AG09309 (cell line): ENCODE results near the gene PRKG1.

Source experiments
- DNase-seq: peaks from one replicate; pipeline ENCODE4 v3.0.0-alpha.2; 2010; ENCODE audit warnings: low read depth
- H3K4me3 ChIP-seq: 2 replicates; pipeline ENCODE4 v1.5.1; 2011; ENCODE audit warnings: mild to moderate bottlenecking, low read depth, low read length, moderate library complexity; ENCODE audit not compliant: control insufficient read depth
- TF ChIP-seq, protein P1 (sequence below): IDR thresholded peaks from 2 replicates; pipeline ENCODE4 v1.5.1; 2011; ENCODE audit warnings: mild to moderate bottlenecking, low read depth, low read length, inconsistent platforms; ENCODE audit not compliant: insufficient read depth, control insufficient read depth; ENCODE audit errors: missing control alignments

PRKG1 gene

DNA sequence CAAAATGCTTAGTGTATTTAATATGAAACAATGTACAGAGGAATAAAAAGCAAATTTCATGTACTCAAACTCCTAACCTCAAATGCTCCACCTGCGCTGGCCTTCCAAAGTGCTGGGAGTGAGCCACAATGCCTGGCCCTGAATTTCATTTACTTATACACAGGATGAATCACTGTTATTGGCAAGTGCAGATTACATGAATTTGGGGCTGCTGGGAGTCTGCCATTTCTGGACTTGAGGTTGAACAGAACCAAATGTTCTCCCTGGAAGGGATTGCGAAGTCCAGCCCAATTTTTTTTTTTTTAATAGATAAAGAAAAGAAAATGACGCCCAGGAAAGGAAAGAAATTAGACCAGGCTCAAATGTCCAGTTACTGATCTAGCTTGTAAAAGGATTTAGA lies 631.9 kb downstream of the PRKG1 start:
- DNase-seq, result peak; percentile 87
- TF ChIP-seq, protein P1, sequence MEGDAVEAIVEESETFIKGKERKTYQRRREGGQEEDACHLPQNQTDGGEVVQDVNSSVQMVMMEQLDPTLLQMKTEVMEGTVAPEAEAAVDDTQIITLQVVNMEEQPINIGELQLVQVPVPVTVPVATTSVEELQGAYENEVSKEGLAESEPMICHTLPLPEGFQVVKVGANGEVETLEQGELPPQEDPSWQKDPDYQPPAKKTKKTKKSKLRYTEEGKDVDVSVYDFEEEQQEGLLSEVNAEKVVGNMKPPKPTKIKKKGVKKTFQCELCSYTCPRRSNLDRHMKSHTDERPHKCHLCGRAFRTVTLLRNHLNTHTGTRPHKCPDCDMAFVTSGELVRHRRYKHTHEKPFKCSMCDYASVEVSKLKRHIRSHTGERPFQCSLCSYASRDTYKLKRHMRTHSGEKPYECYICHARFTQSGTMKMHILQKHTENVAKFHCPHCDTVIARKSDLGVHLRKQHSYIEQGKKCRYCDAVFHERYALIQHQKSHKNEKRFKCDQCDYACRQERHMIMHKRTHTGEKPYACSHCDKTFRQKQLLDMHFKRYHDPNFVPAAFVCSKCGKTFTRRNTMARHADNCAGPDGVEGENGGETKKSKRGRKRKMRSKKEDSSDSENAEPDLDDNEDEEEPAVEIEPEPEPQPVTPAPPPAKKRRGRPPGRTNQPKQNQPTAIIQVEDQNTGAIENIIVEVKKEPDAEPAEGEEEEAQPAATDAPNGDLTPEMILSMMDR, result no peak
- H3K4me3 ChIP-seq, result no peak overlapping the region

DNA sequence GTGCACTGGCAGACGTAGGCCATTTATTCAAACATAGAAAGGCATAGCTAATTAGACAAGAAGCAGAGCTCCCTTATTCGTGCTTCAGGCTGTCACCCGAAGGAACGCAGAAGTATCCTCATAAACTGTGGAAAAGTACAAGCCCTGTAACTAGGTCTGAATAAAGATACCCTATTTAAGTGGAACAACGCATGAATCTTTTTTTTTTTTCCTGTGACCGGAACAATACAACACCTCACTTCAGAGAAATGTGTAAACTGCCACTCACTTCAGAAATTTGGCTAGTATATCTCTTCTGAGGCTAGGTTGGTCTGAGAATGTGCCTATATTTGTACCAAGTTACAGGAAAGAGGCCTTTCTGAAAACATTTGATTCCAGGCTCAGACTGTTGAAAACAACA lies 633.1 kb downstream of the PRKG1 start:
- TF ChIP-seq, protein P1, result no peak
- DNase-seq, result no peak
- no peak overlapping the region for H3K4me3 ChIP-seq

GRCh38 chr10:51707821-51708424 lies 633.6 kb downstream of the PRKG1 start:
- TF ChIP-seq, protein P1, result no peak
- DNase-seq, result no peak
- H3K4me3 ChIP-seq, result no peak overlapping the region

DNA sequence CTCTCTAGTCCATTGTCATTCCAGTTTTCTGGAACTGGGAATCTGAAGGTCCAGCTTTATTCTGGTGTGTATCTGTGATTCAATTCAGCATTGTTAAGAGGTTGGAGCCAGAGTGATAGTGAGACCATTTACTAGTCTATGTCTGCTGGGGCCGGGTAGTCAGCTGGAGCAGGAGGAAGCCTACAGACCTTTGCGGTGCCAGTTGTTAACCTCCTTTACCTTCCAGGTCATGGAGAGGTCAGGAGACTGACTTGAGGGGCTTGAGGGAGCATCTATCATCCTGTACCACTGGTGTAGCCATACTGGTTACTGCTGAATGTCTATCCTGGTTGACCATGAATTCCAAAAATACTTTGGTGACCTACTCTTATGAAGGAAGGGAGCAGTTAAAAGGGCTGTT lies 634.3 kb downstream of the PRKG1 start:
- TF ChIP-seq, protein P1, result no peak
- H3K4me3 ChIP-seq, result no peak overlapping the region
- no peak for DNase-seq

GRCh38 chr10:51709324-51709972 lies 635.2 kb downstream of the PRKG1 start:
- TF ChIP-seq, protein P1, result no peak
- no peak for DNase-seq

DNA sequence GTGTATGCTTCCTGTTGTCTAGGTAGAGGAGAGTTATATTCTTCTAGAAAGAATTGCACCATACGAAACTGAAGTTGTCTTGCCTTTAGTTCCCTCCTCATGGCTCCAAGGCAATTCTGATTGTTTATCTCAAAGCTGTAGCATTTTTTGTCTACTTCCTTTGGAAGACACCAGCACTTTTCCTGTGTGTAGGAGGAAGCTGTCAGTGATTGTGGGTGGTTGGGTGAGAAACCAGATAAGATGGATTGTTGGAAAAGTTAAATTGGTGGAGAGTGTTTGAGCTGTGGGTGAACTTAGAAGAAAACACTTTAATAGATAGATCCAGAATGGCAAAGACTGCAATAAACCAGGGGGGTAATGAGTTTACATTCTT lies 637.2 kb downstream of the PRKG1 start:
- no peak overlapping the region for H3K4me3 ChIP-seq
- DNase-seq, result no peak
- TF ChIP-seq, protein P1, result no peak

More at GRCh38 chr10:51709324-51709972, 635.2 kb downstream of the PRKG1 start:
- H3K4me3 ChIP-seq, result no peak overlapping the region

DNA sequence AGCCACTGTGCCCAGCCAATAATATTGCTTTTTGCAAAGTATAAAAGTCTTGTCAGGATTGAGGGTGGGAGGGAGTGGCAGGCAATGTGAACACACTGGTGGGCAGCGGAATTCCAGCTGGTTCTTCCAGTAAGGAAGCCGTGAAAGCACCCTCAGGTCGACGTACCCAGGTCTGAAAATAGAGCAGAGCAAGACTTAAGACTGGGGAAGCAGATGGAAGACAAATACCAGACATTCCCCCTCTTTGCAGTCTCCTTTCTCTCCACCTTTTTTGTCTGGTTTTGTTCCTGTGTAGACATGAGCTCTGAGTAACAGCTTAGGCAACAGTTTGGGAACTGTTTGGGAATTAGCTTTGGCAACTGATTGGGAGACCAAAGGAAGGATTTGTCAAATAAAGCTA lies 642.7 kb downstream of the PRKG1 start:
- no peak for DNase-seq
- TF ChIP-seq, protein P1, result no peak
- no peak overlapping the region for H3K4me3 ChIP-seq
